Common myeloid progenitor, CD34-positive (primary cell): ENCODE results near the gene TYSND1.

Experiments used
- CTCF ChIA-PET: fragments of 350-600 bp; sonication (Branson Sonifier 250); formaldehyde crosslinking; loops from one replicate; lab custom pipeline; 2021; ENCODE audit warnings: antibody characterized with exemption; lab: Charles Lee
- POLR2A ChIA-PET: fragments of 350-600 bp; sonication (Branson Sonifier 250); formaldehyde crosslinking; loops from one replicate; lab custom pipeline; 2021; ENCODE audit warnings: antibody characterized with exemption; lab: Charles Lee
- DNase-seq, 3 donors: peaks; one replicate each; pipeline versions ENCODE4 v3.0.0 to v3.0.0-alpha.2; 2013
- H3K27ac ChIP-seq, 2 experiments: 1 replicate in 1 of 2; 2 replicates in 1 of 2; pipeline ENCODE4 v1.7.0; 2013; ENCODE audit warnings: inconsistent platforms in 2 of 2, low read length in 2 of 2, mild to moderate bottlenecking in 2 of 2, low read depth in 1 of 2, moderate library complexity in 1 of 2; ENCODE audit not compliant: severe bottlenecking in 2 of 2, insufficient read depth in 1 of 2, poor library complexity in 1 of 2
- H3K27me3 ChIP-seq, 5 experiments: replicated peaks in 2 of 5; 1 replicate in 3 of 5; 2 replicates in 2 of 5; pipeline versions ENCODE4 v1.6.1 to v1.7.0; 2013; ENCODE audit warnings: low read length in 4 of 5, mild to moderate bottlenecking in 2 of 5, moderate library complexity in 2 of 5, inconsistent platforms in 1 of 5; ENCODE audit not compliant: insufficient read depth in 5 of 5, control insufficient read depth in 4 of 5
- H3K36me3 ChIP-seq, 4 experiments: 1 replicate in 2 of 4; 2 replicates in 2 of 4; pipeline versions ENCODE4 v1.6.1 to v1.7.0; 2013; ENCODE audit warnings: low read length in 3 of 4, control low read depth in 1 of 4, mild to moderate bottlenecking in 1 of 4; ENCODE audit not compliant: control insufficient read depth in 4 of 4, insufficient read depth in 4 of 4
- H3K4me1 ChIP-seq, 4 experiments: 1 replicate in 3 of 4; 2 replicates in 1 of 4; pipeline versions ENCODE4 v1.6.1 to v1.7.1; 2013; ENCODE audit warnings: low read length in 3 of 4, mild to moderate bottlenecking in 3 of 4, control low read depth in 1 of 4, inconsistent platforms in 1 of 4, moderate library complexity in 1 of 4; ENCODE audit not compliant: control insufficient read depth in 4 of 4, insufficient read depth in 4 of 4; ENCODE audit errors: control extremely low read depth in 1 of 4
- H3K4me3 ChIP-seq, 7 experiments: 1 replicate in 4 of 7; 2 replicates in 3 of 7; pipeline versions ENCODE4 v1.5.1 to v1.7.0; 2013; ENCODE audit warnings: mild to moderate bottlenecking in 7 of 7, low read length in 6 of 7, moderate library complexity in 6 of 7, inconsistent platforms in 2 of 7, low read depth in 2 of 7, control low read depth in 1 of 7; ENCODE audit not compliant: insufficient read depth in 4 of 7, control insufficient read depth in 1 of 7; ENCODE audit errors: extremely low read depth in 1 of 7
- H3K9me3 ChIP-seq, 5 experiments: 1 replicate in 4 of 5; 2 replicates in 1 of 5; pipeline versions ENCODE4 v1.6.1 to v1.7.1; 2013; ENCODE audit warnings: low read length in 4 of 5, mild to moderate bottlenecking in 2 of 5, inconsistent platforms in 1 of 5, low read depth in 1 of 5, moderate library complexity in 1 of 5; ENCODE audit not compliant: control insufficient read depth in 4 of 5, insufficient read depth in 2 of 5; ENCODE audit errors: control extremely low read depth in 1 of 5
- WGBS: methylation state at CpG from one replicate; pipeline ENCODE4 v1.1.5; 2013; ENCODE audit not compliant: insufficient coverage; 5-methylcytosine and 5-hydroxymethylcytosine counted together

The TYSND1 gene

GRCh38 chr10:70144372-70145110 lies 2.0 kb downstream of the TYSND1 start:
- WGBS = 89% methylated on average over 13 of the region's 18 CpGs
- Histone ChIP-seq H3K9me3 (no peaks in the 10 kb centered on the region), H3K4me1 (peaks cover 3 to 28% (median 22%) of the 10 kb centered on the region in 4 experiments), H3K27me3 (peaks cover 0 to 3% (median 0%) of the 10 kb centered on the region in 5 experiments), H3K27ac (no peak overlapping the region), H3K4me3 (peak overlapping the region in 3 of 7 experiments; percentile 66 to 78 (median 76)), H3K36me3 (peaks cover 0 to 5% (median 3%) of the 10 kb centered on the region in 4 experiments)
- POLR2A ChIA-PET = no interaction called here
- CTCF ChIA-PET = interaction anchor here (1.0 to 5.8 kb wide), 8 partner anchors 9 to 93 kb away, joined by 3 to 92 read pairs (median 8); partner anchors contain the start of gene MACROH2A2
- DNase-seq = no peak

GRCh38 chr10:70142555-70142954 lies 3.9 kb downstream of the TYSND1 start:
- POLR2A ChIA-PET = no interaction called here
- no peaks in the 10 kb centered on the region for H3K9me3 ChIP-seq
- no peak overlapping the region for H3K4me3 ChIP-seq
- WGBS = 96% methylated on average over 8 of the region's 10 CpGs
- peaks cover 3 to 28% (median 21%) of the 10 kb centered on the region in 4 experiments for H3K4me1 ChIP-seq
- no peak overlapping the region for H3K27ac ChIP-seq
- CTCF ChIA-PET = interaction anchor here (5.8 kb wide), 1 partner anchor 25 kb away, joined by 92 read pairs; no protein-coding TSS in a partner anchor
- H3K27me3 ChIP-seq = peaks cover 0 to 3% (median 0%) of the 10 kb centered on the region in 5 experiments
- DNase-seq = no peak
- peaks cover 0 to 8% (median 4%) of the 10 kb centered on the region in 4 experiments for H3K36me3 ChIP-seq

- H3K4me1 ChIP-seq = peaks cover 0 to 9% (median 6%) of the 10 kb centered on the region in 4 experiments
- ChIA-PET POLR2A (no interaction called here), CTCF (interaction anchor here (2.9 kb wide), 1 partner anchor 24 kb away, joined by 15 read pairs; no protein-coding TSS in a partner anchor)
- no peaks in the 10 kb centered on the region for H3K9me3 ChIP-seq
- H3K27ac ChIP-seq = no peak overlapping the region
- no peak overlapping the region for H3K4me3 ChIP-seq
- 100% methylated on average over 2 of the region's 5 CpGs for WGBS
- no peak for DNase-seq
- peaks cover 0 to 8% (median 4%) of the 10 kb centered on the region in 4 experiments for H3K36me3 ChIP-seq
- peaks cover 0 to 4% (median 0%) of the 10 kb centered on the region in 5 experiments for H3K27me3 ChIP-seq
These were observed 6.2 kb downstream of the TYSND1 start for GRCh38 chr10:70140297-70140696.

GRCh38 chr10:70139997-70140250 lies 6.6 kb downstream of the TYSND1 start:
- no peak for DNase-seq
- WGBS = 100% methylated on average over 6 of the region's 6 CpGs
- Histone ChIP-seq H3K9me3 (no peaks in the 10 kb centered on the region), H3K4me1 (peaks cover 0 to 6% (median 2%) of the 10 kb centered on the region in 4 experiments), H3K27ac (no peak overlapping the region), H3K4me3 (no peak overlapping the region), H3K27me3 (peaks cover 0 to 8% (median 0%) of the 10 kb centered on the region in 5 experiments), H3K36me3 (peaks cover 0 to 8% (median 4%) of the 10 kb centered on the region in 4 experiments)
- POLR2A ChIA-PET = no interaction called here
- CTCF ChIA-PET = interaction anchor here (2.9 kb wide), 1 partner anchor 24 kb away, joined by 15 read pairs; no protein-coding TSS in a partner anchor

- no peak overlapping the region for H3K27ac ChIP-seq
- H3K4me3 ChIP-seq = no peak overlapping the region
- ChIA-PET POLR2A (no interaction called here), CTCF (interaction anchor here (1.6 to 2.9 kb wide), 2 partner anchors 19 to 23 kb away, joined by 3 to 15 read pairs; no protein-coding TSS in a partner anchor)
- 96% methylated on average over 10 of the region's 11 CpGs for WGBS
- H3K4me1 ChIP-seq = peaks cover 0 to under 1% (median 0%) of the 10 kb centered on the region in 4 experiments
- no peak for DNase-seq
- H3K9me3 ChIP-seq = no peaks in the 10 kb centered on the region
- peaks cover 0 to 8% (median 4%) of the 10 kb centered on the region in 4 experiments for H3K36me3 ChIP-seq
- H3K27me3 ChIP-seq = peaks cover 0 to 8% (median 0%) of the 10 kb centered on the region in 5 experiments
These were observed 7.1 kb downstream of the TYSND1 start for GRCh38 chr10:70139151-70139996.

GRCh38 chr10:70137927-70138883 lies 8.3 kb downstream of the TYSND1 start:
- CTCF ChIA-PET = interaction anchor here (0.6 to 1.6 kb wide), 3 partner anchors 18 to 29 kb away, joined by 3 to 5 read pairs (median 3); no protein-coding TSS in a partner anchor
- Histone ChIP-seq H3K4me3 (no peak overlapping the region), H3K36me3 (peaks cover 0 to 7% (median 3%) of the 10 kb centered on the region in 4 experiments), H3K4me1 (peaks cover 0 to 2% (median under 1%) of the 10 kb centered on the region in 4 experiments), H3K9me3 (no peaks in the 10 kb centered on the region), H3K27me3 (peaks cover 0 to 6% (median 0%) of the 10 kb centered on the region in 5 experiments), H3K27ac (no peak overlapping the region)
- POLR2A ChIA-PET = no interaction called here
- no peak for DNase-seq
- over 99% methylated on average over 13 of the region's 14 CpGs for WGBS
